GM12892 (cell line): ENCODE results near the gene QRICH1.

Experiments used
- DNase-seq: peaks from one replicate; pipeline ENCODE4 v3.0.0; 2011; ENCODE audit not compliant: insufficient read length
- FAIRE-seq: peaks from 2 replicates; lab custom pipeline; 2011; peaks lifted over from hg19 to GRCh38; lab: Jason Lieb, UNC
- POLR2A ChIP-seq: IDR thresholded peaks from 2 replicates; pipeline ENCODE4 v1.6.1; 2011; ENCODE audit warnings: low read depth, low read length, control low read depth
- POLR2AphosphoS5 ChIP-seq: IDR thresholded peaks from 2 replicates; pipeline ENCODE4 v1.6.1; 2011; ENCODE audit warnings: low read depth, low read length, control low read depth
- TAF1 ChIP-seq: IDR thresholded peaks from 2 replicates; pipeline ENCODE4 v1.6.1; 2011; ENCODE audit warnings: low read depth, mild to moderate bottlenecking, control low read depth, low read length, borderline replicate concordance

QRICH1 gene

GRCh38 chr3:49021213-49021812 is 72.6 kb downstream of the QRICH1 start:
- no peak for FAIRE-seq

DNA sequence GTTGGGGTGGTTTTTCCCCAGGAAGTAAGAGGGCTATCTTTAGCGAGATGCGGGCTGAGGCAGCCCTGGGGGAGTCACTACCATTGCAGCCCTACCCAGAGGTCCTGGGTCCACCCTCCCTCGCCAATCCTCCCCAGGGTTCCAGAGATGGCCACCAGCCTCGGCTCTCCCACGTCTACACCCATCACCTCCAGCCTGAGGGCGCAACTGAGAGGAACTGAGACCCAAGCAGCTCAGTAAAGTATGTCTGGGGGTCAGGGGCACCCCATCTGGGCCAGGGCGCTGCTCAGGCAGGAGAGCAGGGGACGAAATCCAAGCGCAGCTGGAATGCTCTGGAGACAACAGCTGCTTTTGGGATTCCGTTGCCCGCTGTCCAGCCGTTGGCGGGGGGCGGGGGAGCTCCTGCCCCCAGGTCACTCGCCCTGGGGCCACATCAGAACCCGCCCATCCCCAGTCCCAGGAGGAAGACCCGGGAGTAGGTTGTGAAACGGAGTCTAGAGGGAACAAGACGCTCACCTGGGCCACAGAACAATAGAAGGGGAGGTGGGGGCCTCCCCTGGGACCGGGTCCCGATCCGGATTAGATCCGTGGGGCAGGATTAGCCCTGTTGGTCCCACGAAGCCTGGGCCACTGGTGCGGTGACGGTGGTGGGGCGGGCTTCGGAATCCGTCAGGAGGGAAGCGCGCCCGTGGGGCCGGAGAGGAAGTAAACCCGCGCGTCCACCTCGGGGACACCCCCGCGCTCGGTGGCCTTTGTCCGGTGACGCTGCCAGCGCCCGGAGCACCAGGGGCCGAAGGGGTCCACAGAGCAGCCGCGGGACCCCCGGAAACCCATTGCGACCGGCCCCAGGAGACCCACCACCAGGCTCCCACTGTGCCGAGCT is 73.3 kb downstream of the QRICH1 start:
- DNase-seq, result peak; percentile 48
- TF ChIP-seq POLR2AphosphoS5 (no peak; the same call in 1 of the 2 replicates), POLR2A (peak; percentile 71; the same call in 1 of the 2 replicates), TAF1 (0 out of 2 replicates have a peak, but pooled peaks have one; percentile 40)
- FAIRE-seq, result peak; percentile 92

More at GRCh38 chr3:49021213-49021812, 72.6 kb downstream of the QRICH1 start:
- peak; percentile 88 for DNase-seq
- TF ChIP-seq TAF1 (peak; percentile 95), POLR2A (peak; percentile 100), POLR2AphosphoS5 (peak; percentile 100)

DNA sequence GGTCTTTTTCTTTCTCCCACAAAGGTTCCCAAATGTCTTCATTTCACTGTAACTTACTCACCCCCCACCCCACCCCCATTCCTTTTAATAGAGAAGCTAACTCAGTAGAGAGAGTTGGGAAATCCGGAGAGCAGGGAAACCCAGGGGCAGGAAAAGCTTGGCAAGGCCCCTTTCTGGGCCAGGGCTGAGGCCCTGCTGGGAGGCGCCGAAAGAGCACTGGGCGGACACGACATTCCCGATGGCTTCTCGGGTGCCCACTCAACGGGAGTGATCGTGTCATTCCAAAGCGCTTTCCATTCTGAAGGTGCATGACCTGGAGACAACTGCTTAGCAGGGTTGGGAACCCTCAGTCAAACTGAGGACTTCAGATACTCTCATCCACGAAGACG is 73.9 kb downstream of the QRICH1 start:
- TF ChIP-seq POLR2A (no peak; the same call in 1 of the 2 replicates), TAF1 (no peak), POLR2AphosphoS5 (no peak)
- FAIRE-seq (no peak), DNase-seq (no peak)

DNA sequence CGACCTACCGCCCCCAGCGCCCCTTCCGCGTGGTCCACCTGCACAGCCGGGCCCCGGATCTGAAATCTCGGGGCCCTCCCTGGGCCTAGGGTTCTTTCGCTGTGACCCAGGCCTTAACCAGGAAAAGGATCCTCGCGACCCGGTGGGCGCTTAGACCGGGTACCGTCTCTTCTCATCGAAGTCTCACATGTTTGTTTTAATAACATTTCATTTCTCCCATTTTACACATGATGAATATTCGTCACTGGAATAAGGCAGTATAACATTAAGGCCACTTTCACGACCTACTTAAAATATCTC is 75.2 kb downstream of the QRICH1 start:
- DNase-seq (no peak), FAIRE-seq (peak; percentile 40)
- no peak for TF ChIP-seq TAF1
- no peak for TF ChIP-seq POLR2A
- no peak for TF ChIP-seq POLR2AphosphoS5

- TF ChIP-seq POLR2A, result peak; percentile 36; the same call in 1 of the 2 replicates
- TF ChIP-seq POLR2AphosphoS5, result peak; percentile 54; the same call in 1 of the 2 replicates
- TF ChIP-seq TAF1, result 0 out of 2 replicates have a peak, but pooled peaks have one; percentile 2
- peak; percentile 83 for DNase-seq
- FAIRE-seq, result peak; percentile 79
These were observed 75.7 kb downstream of the QRICH1 start, which contains the start of gene DALRD3 for GRCh38 chr3:49017971-49018706. TSS of gene DALRD3 (minus strand) at chr3:49018580. CDS start at chr3:49018564, 16 bp downstream.

DNA sequence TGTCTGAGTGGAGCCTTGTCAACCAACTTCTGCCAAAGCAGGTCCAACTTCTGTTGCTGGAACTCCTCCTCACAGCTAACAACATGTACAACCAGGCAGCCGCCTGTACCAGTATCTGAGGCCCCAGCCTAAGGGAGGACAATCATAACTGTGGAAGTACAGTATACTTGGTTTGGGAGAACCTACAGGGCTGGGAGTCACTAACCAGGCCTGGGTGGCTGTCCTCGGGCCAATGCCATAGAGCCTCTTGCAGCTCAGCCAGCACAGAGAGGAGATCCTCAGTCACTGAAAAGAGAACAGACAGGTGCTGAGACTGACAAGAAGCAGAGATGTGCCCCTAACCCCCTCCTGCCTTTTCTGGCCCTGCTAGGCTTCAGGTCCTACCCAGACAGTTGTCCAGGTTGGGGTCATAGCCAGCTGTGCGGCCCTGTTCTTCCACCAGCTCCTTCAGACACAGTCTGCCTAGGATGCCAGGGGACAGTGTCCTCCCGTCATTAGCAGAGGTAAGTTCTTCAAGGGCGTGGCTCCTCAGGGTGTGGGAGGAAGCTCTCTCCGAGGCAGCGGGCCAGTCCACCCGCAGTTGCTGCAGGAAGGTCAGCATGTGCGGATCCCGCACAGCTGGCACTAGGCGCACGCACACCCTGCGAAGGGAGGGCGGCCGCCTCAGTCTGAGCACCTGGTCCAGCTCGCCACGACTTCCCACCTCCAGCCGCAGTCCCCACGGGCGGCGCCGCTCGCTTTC is 76.5 kb downstream of the QRICH1 start:
- DNase-seq (no peak), FAIRE-seq (no peak)
- TF ChIP-seq POLR2A (no peak), POLR2AphosphoS5 (no peak)

- DNase-seq, result no peak
- FAIRE-seq, result no peak
- peak; percentile 66 for TF ChIP-seq POLR2A
- no peak for TF ChIP-seq TAF1
These were observed 77.2 kb downstream of the QRICH1 start for GRCh38 chr3:49016414-49017228.

DNA sequence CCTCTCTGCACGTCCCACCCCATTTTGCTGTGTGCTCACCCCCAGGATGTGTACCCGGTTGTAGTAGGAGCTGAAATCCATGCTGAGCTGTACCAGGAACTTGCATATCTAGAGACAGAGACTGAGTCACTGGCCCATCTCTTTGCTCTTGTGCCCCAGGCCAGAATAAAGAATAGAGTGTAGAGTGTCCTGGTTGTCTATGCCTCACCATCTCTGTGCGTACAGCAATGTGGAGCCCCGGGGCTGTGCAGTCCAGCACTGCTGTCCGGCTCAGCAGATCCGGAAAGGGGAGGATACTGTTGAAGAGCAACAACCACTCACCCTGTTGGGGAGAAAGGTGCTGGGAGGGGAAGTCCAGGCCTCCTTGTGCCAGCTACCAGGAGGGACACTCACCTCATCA is 78.1 kb downstream of the QRICH1 start:
- no peak for DNase-seq
- FAIRE-seq, result no peak
- TF ChIP-seq POLR2AphosphoS5, result no peak; the same call in 1 of the 2 replicates
- no peak for TF ChIP-seq TAF1
- no peak for TF ChIP-seq POLR2A

GRCh38 chr3:49015072-49015471 is 78.8 kb downstream of the QRICH1 start:
- TF ChIP-seq TAF1 (no peak), POLR2A (no peak), POLR2AphosphoS5 (no peak; the same call in none of the 2 replicates)
- FAIRE-seq, result no peak
- no peak for DNase-seq
